HEK293T (cell line): ENCODE data around the gene ARHGAP28.

Source experiments
- CTCF ChIA-PET: fragments of 350-600 bp; formaldehyde crosslinking; extraction: SDS; loops from one replicate; lab custom pipeline; 2021; ENCODE audit warnings: antibody characterized with exemption, inconsistent platforms; lab: Yijun Ruan, JAX
- POLR2A ChIA-PET: fragments of 350-600 bp; formaldehyde crosslinking; extraction: SDS; loops from one replicate; lab custom pipeline; 2020; ENCODE audit warnings: antibody characterized with exemption, inconsistent platforms; lab: Yijun Ruan, JAX
- DNase-seq: peaks from one replicate; pipeline ENCODE4 v3.0.0; 2012; ENCODE audit warnings: mixed read lengths; ENCODE audit errors: extremely low spot score
- ARNT ChIP-seq: fragments of 450-650 bp; IDR thresholded peaks from 2 replicates; pipeline ENCODE4 v1.6.1; 2017; ENCODE audit warnings: mild to moderate bottlenecking
- BHLHE40 ChIP-seq: fragments of 450-650 bp; IDR thresholded peaks from 2 replicates; pipeline ENCODE4 v1.6.1; 2016; ENCODE audit warnings: mild to moderate bottlenecking, moderate library complexity, borderline replicate concordance
- CTBP1 ChIP-seq: fragments of 450-650 bp; IDR thresholded peaks from 2 replicates; pipeline ENCODE4 v1.6.1; 2016; ENCODE audit warnings: borderline replicate concordance
- ELF4 ChIP-seq: fragments of 450-650 bp; IDR thresholded peaks from 2 replicates; pipeline ENCODE4 v1.6.1; 2017; ENCODE audit warnings: antibody characterized with exemption
- FOXA1 ChIP-seq: fragments of 450-650 bp; IDR thresholded peaks from 2 replicates; pipeline ENCODE4 v1.6.1; 2016; ENCODE audit warnings: mild to moderate bottlenecking
- FOXK2 ChIP-seq: fragments of 450-650 bp; IDR thresholded peaks from 2 replicates; pipeline ENCODE4 v1.6.1; 2016; ENCODE audit warnings: mild to moderate bottlenecking
- FOXM1 ChIP-seq: fragments of 450-650 bp; IDR thresholded peaks from 2 replicates; pipeline ENCODE4 v1.6.1; 2017; ENCODE audit warnings: mild to moderate bottlenecking, borderline replicate concordance
- HDGF ChIP-seq: fragments of 450-650 bp; IDR thresholded peaks from 2 replicates; pipeline ENCODE4 v1.6.1; 2017; ENCODE audit warnings: antibody characterized with exemption, borderline replicate concordance
- L3MBTL2 ChIP-seq: fragments of 450-650 bp; conservative IDR thresholded peaks from 2 replicates; pipeline ENCODE4 v1.6.1; 2016; ENCODE audit warnings: mild to moderate bottlenecking
- LEF1 ChIP-seq: fragments of 450-650 bp; IDR thresholded peaks from 2 replicates; pipeline ENCODE4 v1.6.1; 2017; ENCODE audit warnings: mild to moderate bottlenecking, borderline replicate concordance
- NFRKB ChIP-seq: fragments of 450-650 bp; IDR thresholded peaks from 2 replicates; pipeline ENCODE4 v1.6.1; 2016; ENCODE audit warnings: mild to moderate bottlenecking, moderate library complexity
- SP1 ChIP-seq: fragments of 450-650 bp; IDR thresholded peaks from 2 replicates; pipeline ENCODE4 v1.6.1; 2017
- SUZ12 ChIP-seq: fragments of 450-650 bp; IDR thresholded peaks from 2 replicates; pipeline ENCODE4 v1.6.1; 2016; ENCODE audit warnings: mild to moderate bottlenecking
- TARDBP ChIP-seq: fragments of 450-650 bp; IDR thresholded peaks from 2 replicates; pipeline ENCODE4 v1.6.1; 2016
- ZNF384 ChIP-seq: fragments of 450-650 bp; IDR thresholded peaks from 2 replicates; pipeline ENCODE4 v1.6.1; 2016
- TF ChIP-seq, protein P1 (sequence below): fragments of 450-650 bp; IDR thresholded peaks from 2 replicates; pipeline ENCODE4 v1.6.1; 2016

ARHGAP28 gene

DNA sequence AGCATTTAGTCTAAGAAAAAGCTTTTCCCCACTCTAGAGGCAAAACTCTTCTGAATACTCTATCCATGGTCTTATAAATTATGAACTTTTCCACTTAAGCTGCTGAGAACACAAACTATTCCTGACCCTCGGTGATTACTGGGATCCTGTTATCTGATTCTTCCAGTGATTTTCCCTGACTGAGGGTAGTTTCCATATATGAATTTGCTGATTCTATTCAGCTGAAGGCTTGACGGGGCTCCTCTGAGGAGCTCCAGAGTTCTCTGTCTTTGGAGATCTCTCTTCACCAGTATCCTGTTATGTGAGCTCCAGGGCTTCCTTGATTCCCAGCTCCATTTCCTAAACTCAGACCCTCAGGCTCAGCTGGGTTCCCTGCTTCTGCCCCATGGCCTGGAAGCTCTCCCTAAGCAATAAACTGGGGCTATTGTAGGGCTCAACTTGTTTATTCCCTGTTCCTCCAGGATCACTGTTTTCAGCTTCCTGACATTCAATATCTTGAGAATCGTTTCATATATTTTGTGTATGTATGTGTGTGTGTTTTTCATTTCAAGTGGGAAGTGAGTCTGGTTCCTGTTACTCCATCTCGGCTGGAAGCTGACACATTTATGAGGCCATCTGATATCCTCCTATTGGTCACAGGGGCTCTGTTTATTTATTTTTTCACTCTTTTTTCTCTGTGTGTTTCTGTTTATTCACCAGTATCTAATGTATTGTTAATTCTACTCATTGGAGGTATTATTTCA is 78.2 kb downstream of the ARHGAP28 start:
- POLR2A ChIA-PET: no interaction called here
- CTCF ChIA-PET: interaction anchor here (0.7 kb wide), 1 partner anchor 234 kb away, joined by 3 read pairs; no protein-coding TSS in a partner anchor
- peak; percentile 25 for DNase-seq
- TF ChIP-seq TARDBP (no peak), SUZ12 (no peak), HDGF (no peak), FOXM1 (no peak), ELF4 (no peak), BHLHE40 (no peak), FOXK2 (no peak), ARNT (no peak), LEF1 (no peak), FOXA1 (no peak), CTBP1 (peak; percentile 64), L3MBTL2 (no peak), NFRKB (no peak), SP1 (no peak), ZNF384 (peak; percentile 72)
- TF ChIP-seq, protein P1, sequence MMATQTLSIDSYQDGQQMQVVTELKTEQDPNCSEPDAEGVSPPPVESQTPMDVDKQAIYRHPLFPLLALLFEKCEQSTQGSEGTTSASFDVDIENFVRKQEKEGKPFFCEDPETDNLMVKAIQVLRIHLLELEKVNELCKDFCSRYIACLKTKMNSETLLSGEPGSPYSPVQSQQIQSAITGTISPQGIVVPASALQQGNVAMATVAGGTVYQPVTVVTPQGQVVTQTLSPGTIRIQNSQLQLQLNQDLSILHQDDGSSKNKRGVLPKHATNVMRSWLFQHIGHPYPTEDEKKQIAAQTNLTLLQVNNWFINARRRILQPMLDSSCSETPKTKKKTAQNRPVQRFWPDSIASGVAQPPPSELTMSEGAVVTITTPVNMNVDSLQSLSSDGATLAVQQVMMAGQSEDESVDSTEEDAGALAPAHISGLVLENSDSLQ: peak; percentile 94

DNA sequence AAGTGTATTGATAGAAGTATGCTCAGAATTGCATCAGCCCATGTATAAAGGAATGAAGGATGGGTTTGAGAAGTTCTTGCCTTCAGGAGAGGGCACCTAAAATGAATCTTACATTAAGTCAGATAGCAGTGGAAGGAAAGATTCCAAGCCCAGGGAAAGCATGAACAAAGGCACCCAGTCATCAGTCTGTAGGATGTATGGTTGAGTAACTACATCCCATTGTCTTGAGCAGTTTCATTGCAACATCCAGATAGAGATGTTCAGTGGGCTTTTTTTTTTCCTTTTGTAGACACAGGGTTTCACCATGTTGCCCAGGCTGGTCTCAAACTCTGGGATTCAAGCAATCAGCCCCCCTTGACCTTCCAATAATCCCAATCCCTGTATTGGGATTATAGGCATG is 80.7 kb downstream of the ARHGAP28 start:
- ChIA-PET POLR2A (no interaction called here), CTCF (no interaction called here)
- DNase-seq: no peak
- TF ChIP-seq HDGF: no peak

DNA sequence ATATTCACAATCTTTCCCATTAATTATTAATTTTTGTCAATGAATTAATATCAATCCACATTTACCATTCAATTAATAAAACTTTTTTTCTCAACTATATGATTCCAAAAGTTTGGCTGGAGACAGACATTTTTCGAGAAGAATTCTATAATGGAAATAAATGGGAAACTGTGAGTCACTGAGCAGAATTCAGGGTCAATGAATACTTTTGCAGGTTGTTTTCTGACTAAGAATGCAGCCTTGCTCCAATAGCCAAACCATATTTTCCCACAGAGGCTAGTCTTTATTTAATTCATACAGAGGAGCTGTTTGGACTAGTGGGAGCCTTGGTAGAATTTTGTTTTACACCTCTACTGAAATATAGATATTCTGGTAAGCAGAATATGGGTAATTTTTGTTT is 82.3 kb downstream of the ARHGAP28 start:
- no peak for DNase-seq
- ChIA-PET POLR2A (no interaction called here), CTCF (no interaction called here)
- TF ChIP-seq SP1 (no peak), NFRKB (no peak), BHLHE40 (no peak), ARNT (no peak), FOXK2 (no peak), FOXM1 (no peak), ELF4 (no peak), FOXA1 (no peak), ZNF384 (no peak), CTBP1 (no peak), TARDBP (no peak), LEF1 (no peak), SUZ12 (no peak), HDGF (no peak)
- TF ChIP-seq, protein P1: no peak

DNA sequence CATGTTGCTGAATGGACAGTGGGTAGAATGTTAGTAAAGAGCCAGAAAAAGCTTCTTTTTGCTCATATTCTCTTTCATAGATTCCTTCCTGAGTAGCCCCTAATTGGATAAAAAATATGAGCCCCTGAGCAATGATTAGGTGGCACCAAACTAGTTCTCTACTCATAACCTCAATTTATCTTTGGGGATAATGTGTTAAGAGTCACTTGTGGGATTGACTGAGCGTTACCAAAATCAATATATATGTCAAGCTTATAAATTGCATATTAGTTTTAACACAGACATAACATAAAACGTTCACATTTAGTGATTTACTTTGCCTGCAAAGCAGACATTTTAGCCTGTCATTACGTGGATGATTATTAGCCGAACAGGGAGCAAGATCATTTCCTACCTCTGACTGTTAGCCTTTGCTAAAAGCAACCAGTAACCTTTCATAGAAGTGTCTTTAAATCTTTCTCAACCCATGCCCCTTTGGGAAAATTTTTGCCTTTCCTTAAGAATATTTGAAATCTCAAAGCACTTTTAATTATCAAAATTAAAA is 85.4 kb downstream of the ARHGAP28 start:
- ChIA-PET CTCF (no interaction called here), POLR2A (no interaction called here)
- no peak for DNase-seq
- TF ChIP-seq LEF1 (no peak), CTBP1 (no peak), FOXA1 (no peak), FOXM1 (no peak), ARNT (no peak), L3MBTL2 (no peak), ZNF384 (no peak), FOXK2 (no peak), ELF4 (no peak), SP1 (no peak), NFRKB (no peak), SUZ12 (no peak), BHLHE40 (no peak), TARDBP (no peak), HDGF (no peak)
- TF ChIP-seq, protein P1: no peak

DNA sequence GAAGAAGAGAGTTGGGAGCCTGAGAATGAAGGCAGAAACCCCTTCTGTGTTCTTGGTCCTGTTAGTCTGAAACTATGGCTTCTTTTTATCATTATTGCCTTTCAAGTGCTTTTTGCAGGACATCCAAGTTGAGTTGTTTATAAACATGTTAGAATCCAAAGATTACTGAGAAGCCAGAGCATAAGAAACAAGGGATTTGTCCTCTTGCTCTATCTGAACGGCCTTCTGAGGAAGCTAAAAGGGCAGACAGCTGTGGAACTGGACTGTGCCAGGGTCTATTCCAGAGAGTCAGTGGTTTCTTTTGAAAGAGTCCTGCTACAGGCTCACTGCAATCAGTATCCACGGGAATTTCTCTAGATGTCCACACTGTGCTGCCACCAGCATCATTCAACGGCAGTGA is 86.6 kb downstream of the ARHGAP28 start:
- POLR2A ChIA-PET: no interaction called here
- TF ChIP-seq CTBP1 (no peak), FOXM1 (no peak), SP1 (no peak), LEF1 (no peak), HDGF (no peak), ELF4 (no peak), FOXA1 (no peak), TARDBP (no peak), FOXK2 (no peak), ARNT (no peak), ZNF384 (no peak)
- TF ChIP-seq, protein P1: no peak
- DNase-seq: no peak
- CTCF ChIA-PET: interaction anchor here (0.7 kb wide), 1 partner anchor 63 kb away, joined by 3 read pairs; no protein-coding TSS in a partner anchor
